HG02973 (cell line): ENCODE data around the gene HOXC4.
"Not testable (repeated sequence)": the region's sequence is repeated elsewhere in the genome, so short reads cannot be mapped to it uniquely, and the experiment has no call there.

Experiments used
- ATAC-seq: cut with Tn5 transposase; IDR thresholded peaks from one replicate; pipeline ENCODE4 v1.9.1; 2021; ENCODE audit warnings: moderate library complexity; ENCODE audit not compliant: unreplicated experiment

The HOXC4 gene

GRCh38 chr12:54039417-54040147 is 14.1 kb upstream of the HOXC4 start:
- no peak for ATAC-seq

- ATAC-seq, result no peak
These were observed 13.5 kb upstream of the HOXC4 start for GRCh38 chr12:54040148-54040494.

GRCh38 chr12:54040648-54041047 is 13.0 kb upstream of the HOXC4 start:
- no peak for ATAC-seq

- no peak for ATAC-seq
These were observed 12.4 kb upstream of the HOXC4 start for GRCh38 chr12:54041097-54041690.

- not testable (repeated sequence) for ATAC-seq
These were observed 11.6 kb upstream of the HOXC4 start for GRCh38 chr12:54042033-54042432.

GRCh38 chr12:54042970-54043853 is 10.4 kb upstream of the HOXC4 start:
- no peak for ATAC-seq

- no peak for ATAC-seq
These were observed 9.1 kb upstream of the HOXC4 start for GRCh38 chr12:54044425-54045103.

GRCh38 chr12:54045401-54045800 is 8.2 kb upstream of the HOXC4 start:
- ATAC-seq, result no peak

- no peak for ATAC-seq
These were observed 7.6 kb upstream of the HOXC4 start for GRCh38 chr12:54045868-54046521.

- ATAC-seq, result no peak
These were observed 6.9 kb upstream of the HOXC4 start for GRCh38 chr12:54046809-54047159.

- no peak for ATAC-seq
These were observed 6.3 kb upstream of the HOXC4 start for GRCh38 chr12:54047160-54047963.

GRCh38 chr12:54047964-54048303 is 5.7 kb upstream of the HOXC4 start:
- no peak for ATAC-seq

- no peak for ATAC-seq
These were observed 5.1 kb upstream of the HOXC4 start for GRCh38 chr12:54048406-54049093.

- no peak for ATAC-seq
These were observed 4.5 kb upstream of the HOXC4 start for GRCh38 chr12:54049108-54049507.

- no peak for ATAC-seq
These were observed 3.2 kb upstream of the HOXC4 start for GRCh38 chr12:54050482-54050810.

GRCh38 chr12:54051026-54051842 is 2.4 kb upstream of the HOXC4 start:
- no peak for ATAC-seq

GRCh38 chr12:54051874-54052437 is 1.7 kb upstream of the HOXC4 start:
- ATAC-seq, result no peak

- no peak for ATAC-seq
These were observed 1.1 kb upstream of the HOXC4 start for GRCh38 chr12:54052438-54053002.
